Fibroblast of villous mesenchyme (primary cell): Measurements from ENCODE around the gene CNIH2. TPM values are rescaled to one million over a fixed set of nuclear protein-coding genes. Genes with fewer than 3 reads are reported as not detected.

Source experiments
- DNase-seq: peaks from one replicate; pipeline ENCODE4 v3.0.0-alpha.2; 2010; ENCODE audit warnings: low read depth
- H3K4me3 ChIP-seq: 2 replicates; pipeline ENCODE4 v1.5.1; 2011; ENCODE audit warnings: low read depth, mild to moderate bottlenecking, low read length
- CTCF ChIP-seq: IDR thresholded peaks from 2 replicates; pipeline ENCODE4 v1.5.1; 2012; ENCODE audit warnings: low read depth, mild to moderate bottlenecking, low read length; ENCODE audit not compliant: insufficient read depth
- total RNA-seq: library from RNA; depleted of rRNA; stranded (reverse); fragments of >200 nt; gene quantifications from 2 replicates; pipeline ENCODE4 v1.2.3, GENCODE V29; 2012

The CNIH2 gene
- total RNA-seq, 1 donor, result 0.43 TPM

DNA sequence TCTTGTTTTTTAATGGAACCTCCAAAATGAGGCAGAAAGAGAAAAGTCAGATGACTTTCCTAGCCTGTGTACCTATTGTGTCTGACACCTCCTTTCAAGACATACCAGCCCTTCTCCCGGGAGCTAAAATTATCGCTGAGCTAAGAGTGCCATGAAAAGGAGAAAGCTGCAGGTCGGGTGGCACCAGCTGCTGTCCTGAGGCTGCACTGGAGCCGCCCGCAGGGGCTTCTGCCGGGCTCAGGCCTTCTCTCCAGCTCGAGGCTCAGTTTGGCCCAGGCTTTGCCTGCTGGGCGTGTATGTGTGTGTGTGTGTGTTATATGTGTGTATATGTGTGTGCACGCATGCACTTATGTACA, 37.2 kb upstream of the CNIH2 start:
- DNase-seq, result no peak
- H3K4me3 ChIP-seq, result no peak overlapping the region
- no peak for TF ChIP-seq CTCF

DNA sequence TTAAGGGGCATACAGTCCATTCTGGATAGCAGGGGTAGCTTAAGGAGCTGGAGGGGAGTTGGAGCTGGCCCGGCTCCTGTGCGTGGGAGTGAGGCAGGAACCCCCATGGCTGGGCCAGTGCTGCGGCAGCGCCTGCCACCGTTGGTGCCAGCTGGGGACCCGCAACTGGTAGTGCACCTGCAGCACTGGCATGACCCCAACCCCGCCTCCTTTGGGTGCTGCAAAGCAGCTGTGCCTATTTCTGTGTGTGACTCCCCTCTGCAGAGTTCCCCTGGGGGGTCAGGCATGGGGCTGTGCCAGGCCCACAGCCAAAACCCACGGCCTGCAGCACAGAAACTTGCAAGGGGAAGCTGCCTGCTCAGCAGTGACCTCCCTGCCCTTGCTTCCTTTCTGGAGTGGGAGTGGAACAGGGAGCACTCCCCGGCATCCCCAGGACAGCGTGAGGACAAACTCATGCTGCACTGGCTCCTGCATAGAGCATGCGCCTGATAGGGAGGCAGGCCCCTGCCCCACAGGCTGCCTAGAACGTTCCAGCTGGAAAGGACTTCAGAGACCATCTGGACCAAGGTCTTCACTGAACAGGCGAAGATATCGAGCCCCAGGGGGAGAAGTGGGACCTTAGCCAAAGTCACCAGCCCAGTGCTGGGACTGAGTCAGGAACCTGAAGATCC, 35.7 kb upstream of the CNIH2 start:
- TF ChIP-seq CTCF, result no peak
- no peak for DNase-seq
- no peak overlapping the region for H3K4me3 ChIP-seq

GRCh38 chr11:66243782-66244535, 34.0 kb upstream of the CNIH2 start:
- H3K4me3 ChIP-seq, result no peak overlapping the region
- DNase-seq, result no peak
- TF ChIP-seq CTCF, result no peak

- DNase-seq, result no peak
- no peak for TF ChIP-seq CTCF
- H3K4me3 ChIP-seq, result no peak overlapping the region
Observed at GRCh38 chr11:66247295-66247694, 30.7 kb upstream of the CNIH2 start.

- no peak for DNase-seq
- no peak overlapping the region for H3K4me3 ChIP-seq
- no peak for TF ChIP-seq CTCF
Observed at GRCh38 chr11:66247801-66248200, 30.2 kb upstream of the CNIH2 start.

DNA sequence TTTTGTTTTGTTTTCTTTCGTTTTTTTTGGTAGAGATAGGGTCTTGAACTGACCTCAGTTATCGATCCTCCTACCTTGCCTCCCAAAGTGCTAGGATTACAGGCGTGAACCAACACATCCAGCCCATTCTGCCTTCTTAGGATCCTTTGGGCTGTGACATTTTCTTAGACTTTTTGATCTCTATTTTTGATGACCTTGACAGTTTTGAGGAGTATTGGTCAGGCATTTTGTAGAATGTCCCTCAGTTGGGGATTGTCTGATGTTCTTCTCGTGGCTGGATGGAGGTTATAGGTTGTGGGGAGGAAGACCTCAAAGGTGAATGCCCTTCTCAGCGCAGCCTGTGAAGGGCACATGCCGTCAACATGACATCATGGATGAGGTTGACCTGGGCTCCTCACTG, 29.1 kb upstream of the CNIH2 start:
- DNase-seq, result no peak
- H3K4me3 ChIP-seq, result no peak overlapping the region
- no peak for TF ChIP-seq CTCF
